Measurements from ENCODE around the gene IDUA.

Gene IDUA

DNA sequence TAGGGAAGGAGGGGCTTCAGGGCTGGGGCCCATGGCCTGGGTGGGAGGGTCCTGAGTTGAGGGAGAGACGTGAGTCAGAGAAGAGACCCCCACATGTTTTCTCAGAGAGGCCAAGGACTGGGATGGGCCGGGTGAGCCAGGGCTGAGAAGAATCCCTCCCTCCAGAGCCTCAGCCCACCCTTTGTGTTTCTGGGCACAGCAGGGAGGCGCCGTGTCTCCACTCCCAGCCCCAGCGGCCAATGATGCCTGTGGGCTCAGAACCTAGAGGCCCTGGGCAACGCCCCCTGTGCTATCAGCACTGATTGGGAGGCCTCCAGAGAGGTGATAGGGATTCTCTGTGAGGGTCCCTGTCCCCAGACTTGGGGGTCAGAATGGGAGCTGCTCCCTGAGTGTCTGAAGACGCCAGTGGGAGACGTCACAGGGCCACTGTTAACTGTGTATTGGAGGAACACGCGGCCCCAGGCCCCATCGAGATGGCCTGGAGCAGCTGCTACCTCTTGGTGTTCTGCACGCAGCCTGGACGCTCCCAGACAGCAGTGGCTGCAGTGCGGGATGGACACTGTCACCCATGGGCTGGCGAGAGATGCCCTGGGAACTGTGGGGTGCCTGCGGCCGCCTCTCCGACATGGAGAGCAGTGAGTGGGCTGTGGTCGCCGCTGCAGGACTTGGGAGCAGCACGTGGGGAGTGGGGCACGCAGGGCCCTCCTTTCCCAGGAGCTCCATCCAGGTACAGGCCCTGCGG is 33.1 kb downstream of the IDUA start:
- no peak for DNase-seq (ENCODE audit: extremely low spot score)

DNA sequence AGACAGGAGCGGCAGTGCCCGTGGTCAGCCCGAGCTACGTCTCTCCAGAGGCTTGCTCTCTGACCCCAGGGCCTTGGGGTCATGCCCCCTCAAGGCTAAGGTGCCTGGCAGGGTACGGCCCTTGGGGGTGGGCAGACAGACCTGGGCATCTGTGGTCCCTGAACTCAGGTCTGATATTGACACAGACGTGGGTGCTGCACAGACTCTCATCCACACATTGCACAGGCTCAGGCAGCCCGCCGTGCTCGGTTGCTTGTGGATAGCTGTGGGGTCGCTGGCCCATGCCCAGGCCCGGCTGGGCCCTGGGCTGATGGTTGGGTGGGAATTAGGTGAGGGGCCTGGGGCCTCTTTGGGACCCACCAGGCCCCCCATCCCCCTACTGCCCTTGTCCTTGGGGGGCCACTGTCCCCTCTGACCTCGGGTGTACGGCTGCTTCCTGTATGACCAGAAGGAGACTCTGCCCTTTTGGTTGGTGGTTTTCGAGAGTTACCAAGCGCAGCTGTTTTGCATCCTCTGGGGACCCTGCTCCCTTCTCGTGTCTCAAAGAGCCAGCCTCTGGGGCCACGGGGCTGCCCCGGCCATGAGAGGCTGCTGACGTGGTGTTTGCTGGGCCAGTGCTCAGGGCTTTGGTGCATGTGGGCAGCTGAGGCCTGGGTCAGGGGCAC is 34.7 kb downstream of the IDUA start:
- no peak for DNase-seq (ENCODE audit: extremely low spot score)
- ChIA-PET POLR2A (no interaction called here), CTCF (no interaction called here)
- TF ChIP-seq LEF1 (IDR thresholded peaks at IDR 0.05; ENCODE audit: borderline replicate concordance), result no peak

More for the DNA sequence above, 33.1 kb downstream of the IDUA start:
- POLR2A ChIA-PET, result no interaction called here
- TF ChIP-seq BHLHE40 (IDR thresholded peaks at IDR 0.05; ENCODE audit: borderline replicate concordance) (no peak), TARDBP (IDR thresholded peaks at IDR 0.05) (no peak), ARNT (IDR thresholded peaks at IDR 0.05) (no peak), FOXM1 (IDR thresholded peaks at IDR 0.05; ENCODE audit: borderline replicate concordance) (no peak), FOXA1 (IDR thresholded peaks at IDR 0.05) (no peak), CTBP1 (IDR thresholded peaks at IDR 0.05; ENCODE audit: borderline replicate concordance) (no peak), SUZ12 (IDR thresholded peaks at IDR 0.05) (no peak), HDGF (IDR thresholded peaks at IDR 0.05; ENCODE audit: borderline replicate concordance) (no peak), FOXK2 (IDR thresholded peaks at IDR 0.05) (no peak), NFRKB (IDR thresholded peaks at IDR 0.05) (no peak), LEF1 (IDR thresholded peaks at IDR 0.05; ENCODE audit: borderline replicate concordance) (no peak), L3MBTL2 (conservative IDR thresholded peaks at IDR 0.05) (no peak), ZNF384 (IDR thresholded peaks at IDR 0.05) (no peak), SP1 (IDR thresholded peaks at IDR 0.05) (no peak), ELF4 (IDR thresholded peaks at IDR 0.05) (no peak)
- TF ChIP-seq, protein P1, sequence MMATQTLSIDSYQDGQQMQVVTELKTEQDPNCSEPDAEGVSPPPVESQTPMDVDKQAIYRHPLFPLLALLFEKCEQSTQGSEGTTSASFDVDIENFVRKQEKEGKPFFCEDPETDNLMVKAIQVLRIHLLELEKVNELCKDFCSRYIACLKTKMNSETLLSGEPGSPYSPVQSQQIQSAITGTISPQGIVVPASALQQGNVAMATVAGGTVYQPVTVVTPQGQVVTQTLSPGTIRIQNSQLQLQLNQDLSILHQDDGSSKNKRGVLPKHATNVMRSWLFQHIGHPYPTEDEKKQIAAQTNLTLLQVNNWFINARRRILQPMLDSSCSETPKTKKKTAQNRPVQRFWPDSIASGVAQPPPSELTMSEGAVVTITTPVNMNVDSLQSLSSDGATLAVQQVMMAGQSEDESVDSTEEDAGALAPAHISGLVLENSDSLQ (IDR thresholded peaks at IDR 0.05), result no peak
- CTCF ChIA-PET, result no interaction called here

DNA sequence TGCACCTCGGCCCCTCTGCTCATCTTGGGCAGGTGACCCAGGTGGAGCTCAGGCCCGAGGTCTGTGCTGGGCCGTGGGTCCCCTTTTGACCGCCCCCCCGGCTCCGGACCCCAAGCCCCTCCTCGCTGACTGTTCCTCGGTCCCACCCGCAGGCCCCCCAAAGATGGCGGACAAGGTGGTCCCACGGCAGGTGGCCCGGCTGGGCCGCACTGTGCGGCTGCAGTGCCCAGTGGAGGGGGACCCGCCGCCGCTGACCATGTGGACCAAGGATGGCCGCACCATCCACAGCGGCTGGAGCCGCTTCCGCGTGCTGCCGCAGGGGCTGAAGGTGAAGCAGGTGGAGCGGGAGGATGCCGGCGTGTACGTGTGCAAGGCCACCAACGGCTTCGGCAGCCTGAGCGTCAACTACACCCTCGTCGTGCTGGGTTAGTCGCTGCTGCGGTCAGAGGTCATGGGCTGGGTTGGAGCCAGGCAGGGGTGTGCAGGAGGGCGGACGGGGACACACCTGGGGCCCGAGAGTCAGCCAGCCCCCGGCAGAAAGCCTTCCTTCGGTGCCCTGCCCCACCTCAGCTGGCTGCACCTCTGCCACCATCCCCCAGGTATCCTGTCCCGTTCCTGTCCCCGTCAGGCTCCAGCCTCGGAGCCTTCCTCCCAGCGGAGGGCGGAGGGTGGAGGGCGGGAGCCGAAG is 35.4 kb downstream of the IDUA start:
- DNase-seq (ENCODE audit: extremely low spot score), result no peak

DNA sequence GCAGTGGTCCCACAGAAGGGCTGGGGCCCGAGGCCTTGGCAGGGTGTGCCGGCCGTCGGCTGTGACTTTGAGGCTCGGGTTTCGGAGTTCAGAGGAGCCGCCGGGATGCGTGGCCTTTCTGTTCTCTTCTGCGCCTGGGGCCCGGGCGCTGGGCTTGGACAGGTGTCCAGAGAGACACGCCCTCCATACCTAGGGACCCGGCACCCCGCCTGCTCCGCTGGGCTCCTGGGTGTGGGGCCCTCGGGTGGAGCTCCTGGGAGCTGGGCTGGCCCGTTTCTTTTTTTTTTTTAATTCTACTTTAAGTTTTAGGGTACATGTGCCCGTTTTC is 35.9 kb downstream of the IDUA start:
- DNase-seq (ENCODE audit: extremely low spot score), result no peak
- TF ChIP-seq FOXM1 (IDR thresholded peaks at IDR 0.05; ENCODE audit: borderline replicate concordance) (no peak), NFRKB (IDR thresholded peaks at IDR 0.05) (no peak), ARNT (IDR thresholded peaks at IDR 0.05) (no peak), LEF1 (IDR thresholded peaks at IDR 0.05; ENCODE audit: borderline replicate concordance) (no peak), SUZ12 (IDR thresholded peaks at IDR 0.05) (no peak), FOXK2 (IDR thresholded peaks at IDR 0.05) (no peak), BHLHE40 (IDR thresholded peaks at IDR 0.05; ENCODE audit: borderline replicate concordance) (no peak), ELF4 (IDR thresholded peaks at IDR 0.05) (no peak), L3MBTL2 (conservative IDR thresholded peaks at IDR 0.05) (no peak), ZNF384 (IDR thresholded peaks at IDR 0.05) (no peak), SP1 (IDR thresholded peaks at IDR 0.05) (no peak), CTBP1 (IDR thresholded peaks at IDR 0.05; ENCODE audit: borderline replicate concordance) (no peak), TARDBP (IDR thresholded peaks at IDR 0.05) (no peak), HDGF (IDR thresholded peaks at IDR 0.05; ENCODE audit: borderline replicate concordance) (no peak), FOXA1 (IDR thresholded peaks at IDR 0.05) (no peak)
- POLR2A ChIA-PET, result no interaction called here
- CTCF ChIA-PET, result no interaction called here

More for the DNA sequence above, 35.4 kb downstream of the IDUA start:
- TF ChIP-seq L3MBTL2 (conservative IDR thresholded peaks at IDR 0.05) (no peak), SP1 (IDR thresholded peaks at IDR 0.05) (no peak), CTBP1 (IDR thresholded peaks at IDR 0.05; ENCODE audit: borderline replicate concordance) (no peak), FOXK2 (IDR thresholded peaks at IDR 0.05) (no peak), ELF4 (IDR thresholded peaks at IDR 0.05) (no peak), HDGF (IDR thresholded peaks at IDR 0.05; ENCODE audit: borderline replicate concordance) (no peak), ZNF384 (IDR thresholded peaks at IDR 0.05) (no peak), BHLHE40 (IDR thresholded peaks at IDR 0.05; ENCODE audit: borderline replicate concordance) (no peak), NFRKB (IDR thresholded peaks at IDR 0.05) (no peak), FOXA1 (IDR thresholded peaks at IDR 0.05) (no peak), ARNT (IDR thresholded peaks at IDR 0.05) (no peak)
- TF ChIP-seq, protein P1 (IDR thresholded peaks at IDR 0.05), result no peak
- ChIA-PET CTCF (no interaction called here), POLR2A (no interaction called here)

DNA sequence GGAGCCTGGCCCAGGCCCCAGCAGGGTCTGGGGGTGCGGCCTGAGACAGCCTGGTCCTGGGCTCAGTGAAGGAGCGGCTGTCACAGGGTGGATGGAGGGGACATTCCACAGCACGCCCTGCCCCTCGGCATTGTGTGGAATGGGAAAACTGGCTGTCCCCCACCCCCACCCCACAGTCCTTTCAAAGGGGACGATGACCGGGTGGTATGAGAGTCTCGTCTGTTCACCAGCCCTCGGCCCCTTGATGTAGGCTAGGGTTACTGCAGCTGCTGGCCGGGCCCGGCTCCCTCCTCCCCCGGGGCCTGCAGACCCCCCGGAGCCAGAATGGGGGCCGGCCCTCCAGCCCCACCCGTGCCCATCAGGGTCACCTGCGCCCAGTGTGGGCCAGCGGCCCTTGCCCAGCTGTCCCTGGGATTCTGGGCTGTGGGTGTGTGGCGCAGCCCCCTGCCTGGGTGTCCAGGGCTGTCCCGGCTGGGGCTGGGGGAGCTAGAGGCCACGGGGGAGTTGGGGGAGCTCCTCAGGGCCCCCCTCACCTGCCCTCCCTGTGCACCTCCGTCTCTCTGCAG is 36.3 kb downstream of the IDUA start:
- CTCF ChIA-PET, result no interaction called here

More for the DNA sequence above, 36.3 kb downstream of the IDUA start:
- no peak for DNase-seq (ENCODE audit: extremely low spot score)
- no peak for TF ChIP-seq TARDBP (IDR thresholded peaks at IDR 0.05)
- no peak for TF ChIP-seq FOXK2 (IDR thresholded peaks at IDR 0.05)
- TF ChIP-seq, protein P1 (IDR thresholded peaks at IDR 0.05), result no peak
- TF ChIP-seq SP1 (IDR thresholded peaks at IDR 0.05), result no peak
- TF ChIP-seq SUZ12 (IDR thresholded peaks at IDR 0.05), result no peak
- POLR2A ChIA-PET, result no interaction called here
